HG03280 (cell line): ENCODE measurements around the gene ZNF282.
A peak's percentile ranks its signal among the peaks of the same experiment; 100 is the strongest.
"Not testable (repeated sequence)": the region's sequence is repeated elsewhere in the genome, so short reads cannot be mapped to it uniquely, and the experiment has no call there.

Experiments
- ATAC-seq: cut with Tn5 transposase; IDR thresholded peaks from one replicate; pipeline ENCODE4 v1.9.1; 2021; ENCODE audit warnings: mild to moderate bottlenecking, moderate library complexity; ENCODE audit not compliant: unreplicated experiment

Gene ZNF282

DNA sequence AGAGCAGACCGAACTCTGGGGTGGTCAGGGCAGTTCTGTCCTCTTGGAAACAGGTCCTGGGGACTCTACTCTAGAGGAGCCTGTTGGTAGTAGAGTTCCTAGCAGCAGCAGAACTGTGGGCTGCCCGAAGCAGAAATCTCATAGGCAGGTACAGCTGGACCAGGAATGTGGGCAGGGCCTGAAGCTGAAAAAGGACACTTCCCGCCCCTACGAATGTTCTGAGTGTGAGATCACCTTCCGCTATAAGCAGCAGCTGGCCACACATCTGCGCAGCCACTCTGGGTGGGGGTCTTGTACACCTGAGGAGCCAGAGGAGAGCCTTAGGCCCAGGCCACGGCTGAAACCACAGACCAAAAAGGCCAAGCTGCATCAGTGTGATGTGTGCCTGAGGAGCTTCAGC is 58.3 kb downstream of the ZNF282 start:
- ATAC-seq, result no peak

- no peak for ATAC-seq
These were observed 59.0 kb downstream of the ZNF282 start for GRCh38 chr7:149254181-149254858.

DNA sequence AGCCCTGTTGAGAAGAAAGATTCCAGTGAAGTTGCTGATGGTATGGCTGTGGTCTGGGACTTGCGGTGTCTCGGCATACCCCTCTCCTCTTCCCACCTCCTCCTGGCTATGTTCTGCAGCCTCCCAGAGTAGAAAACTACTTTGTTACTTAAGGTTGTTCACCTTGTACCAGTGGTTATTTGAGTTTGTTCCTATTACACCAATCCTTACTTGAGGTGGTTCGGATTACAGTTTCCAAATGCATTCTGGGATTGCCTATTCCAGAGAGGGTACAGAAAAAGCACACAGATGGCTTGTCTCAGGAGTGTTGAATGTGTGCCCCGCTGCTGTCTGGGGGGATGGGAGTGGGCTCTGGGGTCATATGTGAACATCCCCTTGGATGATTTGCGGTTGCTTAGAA is 59.8 kb downstream of the ZNF282 start:
- no peak for ATAC-seq

- ATAC-seq, result no peak
These were observed 61.2 kb downstream of the ZNF282 start for GRCh38 chr7:149256568-149256967.

- no peak for ATAC-seq
These were observed 61.8 kb downstream of the ZNF282 start for GRCh38 chr7:149257146-149257545.

DNA sequence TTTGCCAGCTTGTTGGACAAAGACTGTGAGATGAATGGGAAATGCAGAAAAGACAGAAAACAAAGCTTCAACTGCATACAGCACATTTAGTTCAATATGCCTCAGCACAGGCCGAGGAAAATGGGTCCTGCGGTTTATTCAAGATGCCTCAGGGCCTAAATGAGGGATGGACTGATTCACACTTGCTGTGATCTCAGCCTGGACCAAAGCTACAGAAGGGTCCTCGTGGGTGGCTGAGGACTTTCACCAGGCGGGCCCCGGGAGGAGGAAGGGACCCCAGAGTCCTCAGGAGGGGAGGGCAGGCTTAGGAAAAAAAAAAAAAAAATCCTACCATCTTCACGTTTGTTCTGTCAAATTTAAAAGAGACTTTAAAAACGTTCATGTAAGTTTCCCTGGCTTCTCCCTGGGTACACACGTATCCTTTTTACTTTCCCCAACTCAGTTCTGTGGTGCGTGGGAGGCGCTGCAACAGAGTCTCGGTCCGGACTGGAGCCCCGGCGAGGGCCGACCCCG is 66.0 kb downstream of the ZNF282 start:
- ATAC-seq, result no peak

- peak; percentile 86 for ATAC-seq
These were observed 66.7 kb downstream of the ZNF282 start, which contains the start of gene ZNF783 for GRCh38 chr7:149261829-149262617. TSS of gene ZNF783 (plus strand) at chr7:149262196. CDS start at chr7:149262334, 138 bp downstream.

DNA sequence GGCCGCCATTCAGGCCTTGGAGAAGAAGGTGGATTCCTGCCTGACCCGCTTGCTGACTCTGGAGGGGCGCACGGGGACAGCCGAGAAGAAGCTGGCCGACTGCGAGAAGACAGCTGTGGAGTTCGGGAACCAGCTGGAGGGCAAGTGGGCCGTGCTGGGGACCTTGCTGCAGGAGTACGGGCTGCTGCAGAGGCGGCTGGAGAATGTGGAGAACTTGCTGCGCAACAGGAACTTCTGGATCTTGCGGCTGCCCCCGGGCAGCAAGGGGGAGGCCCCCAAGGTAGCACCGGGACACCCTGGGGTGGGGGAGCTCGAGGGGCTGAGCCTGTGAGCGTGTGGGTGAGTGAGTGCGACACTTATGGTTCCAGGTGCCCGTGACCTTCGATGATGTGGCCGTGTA is 71.1 kb downstream of the ZNF282 start:
- ATAC-seq, result no peak

GRCh38 chr7:149267733-149268132 is 72.4 kb downstream of the ZNF282 start:
- no peak for ATAC-seq

DNA sequence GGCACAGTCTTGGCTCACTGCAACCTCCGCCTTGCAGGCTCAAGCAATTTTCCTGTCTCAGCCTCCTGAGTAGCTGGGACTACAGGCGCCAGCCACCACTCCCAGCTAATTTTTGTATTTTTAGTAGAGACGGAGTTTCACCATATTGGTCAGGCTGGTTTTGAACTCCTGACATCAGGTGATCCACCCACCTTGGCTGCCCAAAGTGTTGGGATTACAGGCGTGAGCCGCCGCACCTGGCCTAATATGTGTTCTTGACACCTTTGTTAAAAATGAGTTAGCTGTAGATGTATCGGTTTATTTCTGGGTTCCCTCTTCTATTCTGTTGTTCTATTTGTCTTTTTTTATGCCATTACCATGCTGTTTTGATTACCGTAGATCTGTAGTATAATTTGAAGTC is 79.1 kb downstream of the ZNF282 start:
- not testable (repeated sequence) for ATAC-seq
